H1 (cell line): ENCODE data around the gene ZSCAN25. TPM values are rescaled to one million over a fixed set of nuclear protein-coding genes. Genes with fewer than 3 reads are reported as not detected.

ENCODE experiments used
- CTCF ChIA-PET: fragments of 300-600 bp; sonication (Branson Sonifier 250); formaldehyde crosslinking; loops from one replicate; lab custom pipeline; 2021; ENCODE audit not compliant: partially characterized antibody; lab: Charles Lee
- POLR2A ChIA-PET: fragments of 300-600 bp; sonication (Branson Sonifier 250); formaldehyde crosslinking; loops from one replicate; lab custom pipeline; 2021; ENCODE audit warnings: inconsistent platforms; ENCODE audit not compliant: partially characterized antibody; lab: Charles Lee
- DNase-seq, 2 experiments: peaks; one replicate each; pipeline versions ENCODE4 v3.0.0 to v3.0.0-alpha.2; 2010 to 2022; ENCODE audit warnings: low spot score in 2 of 2, low read depth in 1 of 2, mixed read lengths in 1 of 2
- FAIRE-seq: peaks from 2 replicates; lab custom pipeline; 2011; peaks lifted over from hg19 to GRCh38; lab: Jason Lieb, UNC
- H2AFZ ChIP-seq: 2 replicates; pipeline ENCODE4 v1.8.1; 2012; ENCODE audit warnings: low read length, inconsistent platforms
- H2AK5ac ChIP-seq: 2 replicates; pipeline ENCODE4 v1.6.1; 2013; ENCODE audit warnings: low read depth, low read length
- H2BK120ac ChIP-seq: replicated peaks from 2 replicates; pipeline ENCODE3; 2013; ENCODE audit warnings: low read depth, low read length, inconsistent platforms
- H2BK12ac ChIP-seq: 2 replicates; pipeline ENCODE4 v1.6.1; 2013; ENCODE audit warnings: low read depth, low read length
- H2BK15ac ChIP-seq: 2 replicates; pipeline ENCODE4 v1.6.1; 2013; ENCODE audit warnings: low read length
- H2BK20ac ChIP-seq: 2 replicates; pipeline ENCODE4 v1.6.1; 2013; ENCODE audit warnings: low read length
- H2BK5ac ChIP-seq: 2 replicates; pipeline ENCODE4 v1.6.1; 2013; ENCODE audit warnings: low read depth, low read length
- H3K14ac ChIP-seq: 2 replicates; pipeline ENCODE4 v1.6.1; 2013; ENCODE audit warnings: inconsistent platforms; ENCODE audit not compliant: insufficient read length
- H3K18ac ChIP-seq: 2 replicates; pipeline ENCODE4 v1.6.1; 2013; ENCODE audit warnings: low read length; ENCODE audit errors: extremely low read depth
- H3K23ac ChIP-seq: 2 replicates; pipeline ENCODE4 v1.6.1; 2013; ENCODE audit warnings: inconsistent platforms; ENCODE audit not compliant: insufficient read length
- H3K23me2 ChIP-seq: 2 replicates; pipeline ENCODE4 v1.6.1; 2013; ENCODE audit warnings: low read depth, low read length
- H3K27ac ChIP-seq: 2 replicates; pipeline ENCODE4 v1.6.1; 2011; ENCODE audit warnings: low read depth, low read length, inconsistent platforms
- H3K27me3 ChIP-seq, 4 experiments: replicated peaks in 1 of 4; 1 replicate in 1 of 4; 2 replicates in 3 of 4; pipeline versions ENCODE4 v1.6.1 to v1.8.1; 2011 to 2013; ENCODE audit warnings: low read length in 3 of 4, mild to moderate bottlenecking in 3 of 4, inconsistent platforms in 2 of 4, mixed read lengths in 2 of 4, moderate library complexity in 1 of 4; ENCODE audit not compliant: control insufficient read depth in 3 of 4, insufficient read depth in 3 of 4; ENCODE audit errors: extremely low read depth in 1 of 4
- H3K36me3 ChIP-seq, 4 experiments: 2 replicates each; pipeline versions ENCODE4 v1.6.1 to v1.8.1; 2011 to 2013; ENCODE audit warnings: mild to moderate bottlenecking in 4 of 4, low read length in 3 of 4, moderate library complexity in 2 of 4, control low read depth in 1 of 4, inconsistent platforms in 1 of 4; ENCODE audit not compliant: insufficient read depth in 4 of 4, control insufficient read depth in 2 of 4
- H3K4ac ChIP-seq: replicated peaks from 2 replicates; pipeline ENCODE3; 2013; ENCODE audit warnings: low read length, low read depth, mixed read lengths, inconsistent platforms; ENCODE audit not compliant: insufficient read length
- H3K4me1 ChIP-seq, 4 experiments: replicated peaks in 1 of 4; 1 replicate in 1 of 4; 2 replicates in 3 of 4; pipeline versions ENCODE4 v1.6.1 to v1.8.1; 2011 to 2013; ENCODE audit warnings: low read length in 3 of 4, inconsistent platforms in 2 of 4, mixed read lengths in 1 of 4; ENCODE audit not compliant: insufficient read depth in 4 of 4, control insufficient read depth in 3 of 4
- H3K4me2 ChIP-seq, 2 experiments: 2 replicates each; pipeline versions ENCODE4 v1.6.1 to v1.8.1; 2011 to 2013; ENCODE audit warnings: low read depth in 2 of 2, low read length in 2 of 2, control low read depth in 1 of 2, inconsistent platforms in 1 of 2, mild to moderate bottlenecking in 1 of 2; ENCODE audit not compliant: insufficient read depth in 1 of 2
- H3K4me3 ChIP-seq, 4 experiments: fragments of 200-600, 300-600 bp in 1 of 4; sonication (generic), shearing (Covaris generic), sonication (Bioruptor Twin) in 1 of 4; 2 replicates each; pipeline versions ENCODE4 v1.5.1 to v1.8.1; 2011 to 2016; ENCODE audit warnings: low read length in 4 of 4, low read depth in 3 of 4, control low read depth in 2 of 4, inconsistent platforms in 2 of 4, mild to moderate bottlenecking in 2 of 4, mixed read lengths in 1 of 4, moderate library complexity in 1 of 4; ENCODE audit not compliant: insufficient read depth in 2 of 4; ENCODE audit errors: extremely low read depth in 1 of 4
- H3K56ac ChIP-seq: replicated peaks from 2 replicates; pipeline ENCODE3; 2013; ENCODE audit warnings: low read depth, mild to moderate bottlenecking, mixed read lengths, low read length, inconsistent platforms; ENCODE audit not compliant: insufficient read length
- H3K79me1 ChIP-seq: 2 replicates; pipeline ENCODE4 v1.6.1; 2013; ENCODE audit warnings: low read depth, low read length, control low read depth
- H3K79me2 ChIP-seq, 2 experiments: 2 replicates each; pipeline versions ENCODE4 v1.6.1 to v1.8.1; 2012 to 2013; ENCODE audit warnings: low read length in 2 of 2, mild to moderate bottlenecking in 2 of 2, inconsistent platforms in 1 of 2; ENCODE audit not compliant: insufficient read depth in 2 of 2, control insufficient read depth in 1 of 2
- H3K9ac ChIP-seq, 4 experiments: replicated peaks in 1 of 4; 1 replicate in 1 of 4; 2 replicates in 3 of 4; pipeline versions ENCODE4 v1.6.1 to v1.8.1; 2011 to 2013; ENCODE audit warnings: low read depth in 3 of 4, low read length in 3 of 4, control low read depth in 2 of 4, mild to moderate bottlenecking in 2 of 4, moderate library complexity in 2 of 4, inconsistent platforms in 1 of 4; ENCODE audit errors: extremely low read depth in 1 of 4
- H3K9me3 ChIP-seq, 2 experiments: 2 replicates each; pipeline versions ENCODE4 v1.6.1 to v1.8.1; 2012 to 2013; ENCODE audit warnings: mild to moderate bottlenecking in 2 of 2, moderate library complexity in 2 of 2, control low read depth in 1 of 2, inconsistent platforms in 1 of 2, low read depth in 1 of 2, low read length in 1 of 2, mixed read lengths in 1 of 2; ENCODE audit not compliant: insufficient read depth in 2 of 2
- H4K20me1 ChIP-seq, 2 experiments: replicated peaks in 1 of 2; 2 replicates each; pipeline versions ENCODE3 to v1.8.1; 2011 to 2013; ENCODE audit warnings: inconsistent platforms in 2 of 2, low read length in 2 of 2, mild to moderate bottlenecking in 1 of 2; ENCODE audit not compliant: insufficient read depth in 2 of 2, control insufficient read depth in 1 of 2
- H4K5ac ChIP-seq: 2 replicates; pipeline ENCODE4 v1.6.1; 2013; ENCODE audit warnings: low read length, low read depth, mixed read lengths, inconsistent platforms; ENCODE audit not compliant: insufficient read length
- H4K8ac ChIP-seq: 2 replicates; pipeline ENCODE4 v1.8.0; 2013; ENCODE audit warnings: mild to moderate bottlenecking, moderate library complexity, low read length, inconsistent platforms; ENCODE audit not compliant: insufficient read depth; ENCODE audit errors: extremely low read depth
- H4K91ac ChIP-seq: replicated peaks from 2 replicates; pipeline ENCODE3; 2013; ENCODE audit warnings: low read length, mixed read lengths, inconsistent platforms; ENCODE audit not compliant: insufficient read length
- CBX5 ChIP-seq: fragments of 300-800, 300-1000 bp; sonication (generic); IDR thresholded peaks from 2 replicates; pipeline ENCODE4 v1.7.1; 2016; ENCODE audit warnings: antibody characterized with exemption, low read length, low read depth
- CBX8 ChIP-seq: fragments of 300-800, 300-1000 bp; sonication (generic); IDR thresholded peaks from 2 replicates; pipeline ENCODE4 v1.7.1; 2016; ENCODE audit warnings: low read depth, low read length, borderline replicate concordance
- CEBPB ChIP-seq: IDR thresholded peaks from 2 replicates; pipeline ENCODE4 v1.6.1; 2012; ENCODE audit warnings: low read depth, low read length
- POLR2AphosphoS5 ChIP-seq: IDR thresholded peaks from 2 replicates; pipeline ENCODE4 v1.6.1; 2011; ENCODE audit warnings: low read depth, low read length
- RBBP5 ChIP-seq: IDR thresholded peaks from 2 replicates; pipeline ENCODE4 v1.7.1; 2012; ENCODE audit warnings: low read depth, mild to moderate bottlenecking, inconsistent platforms, low read length, moderate library complexity, borderline replicate concordance
- RFX5 ChIP-seq: IDR thresholded peaks from 2 replicates; pipeline ENCODE4 v1.6.1; 2011; ENCODE audit warnings: low read depth, low read length, improper control_type of control experiment, borderline replicate concordance
- RNF2 ChIP-seq: fragments of 200-900, 300-1000 bp; sonication (generic); IDR thresholded peaks from 2 replicates; pipeline ENCODE4 v1.7.1; 2016; ENCODE audit warnings: borderline replicate concordance, low read depth, mild to moderate bottlenecking, antibody characterized with exemption, low read length; ENCODE audit not compliant: poor library complexity, severe bottlenecking; ENCODE audit errors: missing control alignments
- SP4 ChIP-seq: IDR thresholded peaks from 2 replicates; pipeline ENCODE4 v1.6.1; 2012; ENCODE audit warnings: low read length, inconsistent platforms
- WGBS, 2 experiments: shearing (Covaris generic) in 1 of 2; methylation state at CpG; one replicate each; pipeline versions ENCODE4 v1.1.6 to v1.1.7; 2013 to 2015; ENCODE audit warnings: low lambda C conversion rate in 2 of 2, mixed read lengths in 2 of 2, inconsistent platforms in 1 of 2, low coverage in 1 of 2, missing lambda C conversion rate in 1 of 2; ENCODE audit not compliant: insufficient replicate concordance in 2 of 2, insufficient coverage in 1 of 2, insufficient read length in 1 of 2; ENCODE audit errors: extremely low coverage in 1 of 2, missing lambda C conversion rate in 1 of 2; 5-methylcytosine and 5-hydroxymethylcytosine counted together
- polyA plus RNA-seq, 7 experiments: library from polyadenylated mRNA; depleted of rRNA in 3 of 7; stranded (reverse) in 5 of 7; unstranded in 2 of 7; fragments of >200 nt in 5 of 7; fragments of 200-250 nt in 2 of 7; gene quantifications; 1 replicate in 5 of 7; 2 replicates in 1 of 7; 4 replicates in 1 of 7; pipeline versions ENCODE4 v1.2.1 to v1.2.3, GENCODE V29; 2011 to 2013; ENCODE audit warnings: missing spikeins in 2 of 7, mixed read lengths in 2 of 7
- total RNA-seq: library from RNA; stranded (reverse); fragmentation: NEBNext Ultra II Directional; extraction: Animal tissue kit (Norgen Biotek cat#: 25700); gene quantifications from 2 replicates; pipeline ENCODE4 v1.2.1, GENCODE V29; 2021
- TF ChIP-seq, protein P1 (sequence below): IDR thresholded peaks from 2 replicates; pipeline ENCODE4 v1.6.1; 2012; ENCODE audit warnings: inconsistent platforms
- TF ChIP-seq, protein P2 (sequence below), 3 experiments: IDR thresholded peaks; 1 replicate in 2 of 3; 2 replicates in 1 of 3; pipeline versions ENCODE4 v1.5.1 to v1.6.1; 2011; ENCODE audit warnings: low read length in 3 of 3, mild to moderate bottlenecking in 3 of 3, inconsistent platforms in 2 of 3, low read depth in 1 of 3, moderate library complexity in 1 of 3; ENCODE audit not compliant: insufficient read depth in 1 of 3; ENCODE audit errors: control extremely low read depth in 1 of 3

ZSCAN25 gene
- total and polyA plus RNA-seq, 2 of the 8 experiments (the other 6 are each of a cell fraction or from before 2014, with no cell fraction given) = 10.1 to 18.6 TPM

DNA sequence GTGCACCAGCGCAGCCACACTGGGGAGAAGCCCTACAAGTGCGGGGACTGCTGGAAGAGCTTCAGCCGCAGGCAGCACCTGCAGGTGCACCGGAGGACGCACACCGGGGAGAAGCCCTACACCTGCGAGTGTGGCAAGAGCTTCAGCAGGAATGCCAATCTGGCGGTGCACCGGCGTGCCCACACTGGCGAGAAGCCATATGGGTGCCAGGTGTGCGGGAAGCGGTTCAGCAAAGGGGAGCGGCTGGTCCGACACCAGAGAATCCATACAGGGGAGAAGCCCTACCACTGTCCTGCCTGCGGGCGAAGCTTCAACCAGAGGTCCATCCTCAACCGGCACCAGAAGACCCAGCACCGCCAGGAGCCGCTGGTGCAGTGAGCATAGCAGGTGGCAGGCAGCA is 12.9 kb downstream of the ZSCAN25 start:
- H3K27ac ChIP-seq = no peak overlapping the region
- ChIA-PET CTCF (interaction anchor here (0.9 to 2.7 kb wide), 4 partner anchors 9 to 289 kb away, joined by 3 to 13 read pairs (median 4); partner anchors contain the start of gene ZSCAN25), POLR2A (interaction anchor here (0.7 to 3.8 kb wide), 5 partner anchors 8 to 66 kb away, joined by 3 to 15 read pairs (median 3); partner anchors contain the start of gene ZSCAN25)
- H2AFZ ChIP-seq = no peak overlapping the region
- no peak for FAIRE-seq
- no peak overlapping the region for H2BK20ac ChIP-seq
- H2BK12ac ChIP-seq = no peak overlapping the region
- no peak for TF ChIP-seq POLR2AphosphoS5
- TF ChIP-seq, protein P1, sequence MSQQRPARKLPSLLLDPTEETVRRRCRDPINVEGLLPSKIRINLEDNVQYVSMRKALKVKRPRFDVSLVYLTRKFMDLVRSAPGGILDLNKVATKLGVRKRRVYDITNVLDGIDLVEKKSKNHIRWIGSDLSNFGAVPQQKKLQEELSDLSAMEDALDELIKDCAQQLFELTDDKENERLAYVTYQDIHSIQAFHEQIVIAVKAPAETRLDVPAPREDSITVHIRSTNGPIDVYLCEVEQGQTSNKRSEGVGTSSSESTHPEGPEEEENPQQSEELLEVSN = no peak
- TF ChIP-seq SP4 = no peak
- no peak for TF ChIP-seq RNF2
- TF ChIP-seq CBX5 = no peak
- TF ChIP-seq CBX8 = no peak
- no peak for TF ChIP-seq RFX5
- TF ChIP-seq RBBP5 = no peak
- TF ChIP-seq, protein P2, sequence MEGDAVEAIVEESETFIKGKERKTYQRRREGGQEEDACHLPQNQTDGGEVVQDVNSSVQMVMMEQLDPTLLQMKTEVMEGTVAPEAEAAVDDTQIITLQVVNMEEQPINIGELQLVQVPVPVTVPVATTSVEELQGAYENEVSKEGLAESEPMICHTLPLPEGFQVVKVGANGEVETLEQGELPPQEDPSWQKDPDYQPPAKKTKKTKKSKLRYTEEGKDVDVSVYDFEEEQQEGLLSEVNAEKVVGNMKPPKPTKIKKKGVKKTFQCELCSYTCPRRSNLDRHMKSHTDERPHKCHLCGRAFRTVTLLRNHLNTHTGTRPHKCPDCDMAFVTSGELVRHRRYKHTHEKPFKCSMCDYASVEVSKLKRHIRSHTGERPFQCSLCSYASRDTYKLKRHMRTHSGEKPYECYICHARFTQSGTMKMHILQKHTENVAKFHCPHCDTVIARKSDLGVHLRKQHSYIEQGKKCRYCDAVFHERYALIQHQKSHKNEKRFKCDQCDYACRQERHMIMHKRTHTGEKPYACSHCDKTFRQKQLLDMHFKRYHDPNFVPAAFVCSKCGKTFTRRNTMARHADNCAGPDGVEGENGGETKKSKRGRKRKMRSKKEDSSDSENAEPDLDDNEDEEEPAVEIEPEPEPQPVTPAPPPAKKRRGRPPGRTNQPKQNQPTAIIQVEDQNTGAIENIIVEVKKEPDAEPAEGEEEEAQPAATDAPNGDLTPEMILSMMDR (IDR thresholded peaks at IDR 0.05; ENCODE audit: control extremely low read depth in 1 of 3, insufficient read depth in 1 of 3, low read depth in 1 of 3, low read length in 3 of 3) = no peak
- no peak for TF ChIP-seq CEBPB
- 0 out of 2 replicates have a peak overlapping the region, but pooled peaks have one; percentile 5 for H2BK5ac ChIP-seq
- no peaks in the 10 kb centered on the region for H3K27me3 ChIP-seq
- H3K4me2 ChIP-seq = no peak overlapping the region
- no peak overlapping the region for H2BK120ac ChIP-seq
- H3K4me1 ChIP-seq = peaks cover 10 to 26% (median 18%) of the 10 kb centered on the region in 4 experiments
- H3K56ac ChIP-seq = no peak overlapping the region
- H4K8ac ChIP-seq = no peak overlapping the region; the same call in 1 of the 2 replicates
- H3K23me2 ChIP-seq = no peaks in the 10 kb centered on the region
- H3K4ac ChIP-seq = no peak overlapping the region
- 0 out of 2 replicates have a peak overlapping the region, but pooled peaks have one; percentile 34 for H2BK15ac ChIP-seq
- H4K5ac ChIP-seq = no peak overlapping the region
- H4K91ac ChIP-seq = no peak overlapping the region
- no peak overlapping the region for H3K18ac ChIP-seq
- H4K20me1 ChIP-seq = peaks cover 3% of the 10 kb centered on the region in 2 experiments
- H3K4me3 ChIP-seq = no peak overlapping the region
- H3K9ac ChIP-seq = no peak overlapping the region
- peaks cover 6% of the 10 kb centered on the region for H3K79me1 ChIP-seq
- H3K23ac ChIP-seq = no peak overlapping the region
- H3K36me3 ChIP-seq = peaks cover 19 to 62% (median 33%) of the 10 kb centered on the region in 4 experiments
- WGBS, 2 experiments = 88% methylated on average over 19 of the region's 20 CpGs; no CpG with 5 or more reads in 1 of the 2 experiments
- H3K79me2 ChIP-seq = 0 out of 4 replicates have a peak, but pooled peaks cover 0 to 4% of the 10 kb centered on the region in 2 experiments
- no peak overlapping the region for H3K14ac ChIP-seq
- DNase-seq = no peak
- H2AK5ac ChIP-seq = no peak overlapping the region
- no peaks in the 10 kb centered on the region for H3K9me3 ChIP-seq
